Neural progenitor cell (in vitro differentiated cells): ENCODE data around the gene MACROD2. TPM values are rescaled to one million over a fixed set of nuclear protein-coding genes. Genes with fewer than 3 reads are reported as not detected.

Source experiments
- DNase-seq: peaks from one replicate; pipeline ENCODE4 v3.0.0-alpha.2; 2016; ENCODE audit warnings: low spot score
- H2AFZ ChIP-seq: fragments of 200-600 bp; sonication (generic); replicated peaks from 2 replicates; pipeline ENCODE4 v1.6.1; 2016; ENCODE audit warnings: antibody characterized with exemption
- H3F3A ChIP-seq: fragments of 200-600 bp; sonication (generic); 2 replicates; pipeline ENCODE4 v1.6.1; 2016; ENCODE audit warnings: antibody characterized with exemption, low read depth
- H3K27ac ChIP-seq: fragments of 200-600 bp; sonication (generic); 2 replicates; pipeline ENCODE4 v1.5.1; 2016; ENCODE audit warnings: mild to moderate bottlenecking
- H3K27me3 ChIP-seq: fragments of 200-600 bp; sonication (generic); 2 replicates; pipeline ENCODE4 v1.6.1; 2016; ENCODE audit warnings: mild to moderate bottlenecking, moderate library complexity
- H3K36me3 ChIP-seq: fragments of 200-600 bp; sonication (generic); 2 replicates; pipeline ENCODE4 v1.5.1; 2016
- H3K4me1 ChIP-seq: fragments of 200-600 bp; sonication (generic); 2 replicates; pipeline ENCODE4 v1.6.1; 2016; ENCODE audit warnings: mixed run types
- H3K4me2 ChIP-seq: fragments of 200-600 bp; sonication (generic); 2 replicates; pipeline ENCODE4 v1.6.1; 2016
- H3K4me3 ChIP-seq: fragments of 200-600 bp; sonication (generic); 2 replicates; pipeline ENCODE4 v1.5.1; 2016
- H3K79me2 ChIP-seq: fragments of 200-600 bp; sonication (generic); 2 replicates; pipeline ENCODE4 v1.6.1; 2016; ENCODE audit warnings: low read depth
- H3K9ac ChIP-seq: fragments of 200-600 bp; sonication (generic); 2 replicates; pipeline ENCODE4 v1.6.1; 2016
- H3K9me3 ChIP-seq: fragments of 200-600 bp; sonication (generic); 2 replicates; pipeline ENCODE4 v1.5.1; 2016; ENCODE audit warnings: low read depth
- H4K20me1 ChIP-seq: fragments of 200-600 bp; sonication (generic); 2 replicates; pipeline ENCODE4 v1.6.1; 2016; ENCODE audit warnings: low read depth
- H3K27ac Mint-ChIP-seq: 3 replicates; pipeline ENCODE4 v1.8.0; 2021; ENCODE audit warnings: mixed read lengths
- H3K27me3 Mint-ChIP-seq: 2 replicates; pipeline ENCODE4 v1.8.0; 2022; ENCODE audit warnings: low read depth, mild to moderate bottlenecking, inconsistent platforms, moderate library complexity, mixed read lengths; ENCODE audit not compliant: insufficient read depth
- H3K36me3 Mint-ChIP-seq: 3 replicates; pipeline ENCODE4 v1.8.0; 2021; ENCODE audit warnings: mixed read lengths
- H3K4me1 Mint-ChIP-seq: 3 replicates; pipeline ENCODE4 v1.8.0; 2021; ENCODE audit warnings: mixed read lengths
- H3K4me3 Mint-ChIP-seq: 3 replicates; pipeline ENCODE4 v1.8.0; 2021; ENCODE audit warnings: mild to moderate bottlenecking, moderate library complexity, mixed read lengths
- H3K9me3 Mint-ChIP-seq: 3 replicates; pipeline ENCODE4 v1.8.0; 2020; ENCODE audit warnings: mixed read lengths
- CTCF ChIP-seq: fragments of 200-600 bp; sonication (generic); IDR thresholded peaks from 2 replicates; pipeline ENCODE4 v1.5.1; 2017; ENCODE audit warnings: antibody characterized with exemption, mild to moderate bottlenecking
- EZH2 ChIP-seq: fragments of 200-600 bp; sonication (generic); IDR thresholded peaks from 2 replicates; pipeline ENCODE4 v1.6.1; 2017; ENCODE audit warnings: antibody characterized with exemption, mild to moderate bottlenecking, moderate library complexity
- EZH2phosphoT487 ChIP-seq: fragments of 200-600 bp; sonication (generic); IDR thresholded peaks from 2 replicates; pipeline ENCODE4 v1.6.1; 2017; ENCODE audit warnings: antibody characterized with exemption
- total RNA-seq: library from RNA; depleted of rRNA; stranded (reverse); fragments of >200 nt; gene quantifications from 2 replicates; pipeline ENCODE4 v1.2.3, GENCODE V29; 2015; ENCODE audit warnings: low replicate concordance

Gene MACROD2
- total RNA-seq, 1 donor from 2014 or later: 11.9 TPM

GRCh38 chr20:14956026-14956425 is 960.7 kb downstream of the MACROD2 start:
- peaks cover 10% of the 10 kb centered on the region for H3K27me3 Mint-ChIP-seq
- H3K79me2 ChIP-seq: no peaks in the 10 kb centered on the region
- H3K36me3 Mint-ChIP-seq: no peaks in the 10 kb centered on the region
- H3K27ac Mint-ChIP-seq: no peak overlapping the region
- H3K36me3 ChIP-seq: no peaks in the 10 kb centered on the region
- peaks cover 15% of the 10 kb centered on the region for H3K4me1 Mint-ChIP-seq
- no peak for TF ChIP-seq EZH2phosphoT487
- no peak for TF ChIP-seq CTCF
- no peak for TF ChIP-seq EZH2
- no peak overlapping the region for H3K4me2 ChIP-seq
- H3K4me1 ChIP-seq: peaks cover 20% of the 10 kb centered on the region
- no peak for DNase-seq
- no peaks in the 10 kb centered on the region for H3K27me3 ChIP-seq
- H4K20me1 ChIP-seq: no peaks in the 10 kb centered on the region
- H3K9me3 ChIP-seq: no peaks in the 10 kb centered on the region
- peaks cover 17% of the 10 kb centered on the region for H3F3A ChIP-seq
- H3K9ac ChIP-seq: no peak overlapping the region
- H2AFZ ChIP-seq: peak overlapping the region; percentile 97
- no peak overlapping the region for H3K27ac ChIP-seq
- H3K4me3 ChIP-seq: no peak overlapping the region
- H3K4me3 Mint-ChIP-seq: no peak overlapping the region
- peaks cover 2% of the 10 kb centered on the region for H3K9me3 Mint-ChIP-seq

DNA sequence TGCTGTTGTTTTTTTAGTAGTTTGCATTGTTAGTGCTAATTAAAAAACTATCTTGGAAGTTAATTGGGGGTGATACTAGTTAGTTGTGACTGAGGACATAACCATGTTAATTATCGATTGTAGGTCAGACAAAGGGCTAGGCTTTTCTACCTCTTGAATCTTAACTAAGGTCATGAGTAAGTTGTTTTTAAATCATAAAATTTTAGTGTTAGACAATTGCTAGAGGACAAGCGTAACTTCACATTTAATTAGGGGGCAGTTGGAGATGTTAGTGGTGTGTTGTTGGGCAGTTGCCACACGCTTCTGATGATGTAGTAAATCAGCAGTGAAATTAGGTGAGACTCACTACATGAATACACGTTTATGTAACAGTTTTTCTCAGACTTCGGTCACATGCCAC is 961.2 kb downstream of the MACROD2 start:
- TF ChIP-seq EZH2 (no peak), EZH2phosphoT487 (no peak), CTCF (no peak)
- Histone ChIP-seq H3K9ac (no peak overlapping the region), H3K9me3 (no peaks in the 10 kb centered on the region), H3K4me1 (peaks cover 20% of the 10 kb centered on the region), H3K27me3 (no peaks in the 10 kb centered on the region), H2AFZ (no peak overlapping the region), H3K79me2 (no peaks in the 10 kb centered on the region), H3F3A (peaks cover 17% of the 10 kb centered on the region), H4K20me1 (no peaks in the 10 kb centered on the region), H3K4me3 (no peak overlapping the region), H3K27ac (no peak overlapping the region), H3K4me2 (no peak overlapping the region), H3K36me3 (no peaks in the 10 kb centered on the region)
- peaks cover 10% of the 10 kb centered on the region for H3K27me3 Mint-ChIP-seq
- H3K9me3 Mint-ChIP-seq: peaks cover 2% of the 10 kb centered on the region
- peaks cover 15% of the 10 kb centered on the region for H3K4me1 Mint-ChIP-seq
- no peak for DNase-seq
- H3K4me3 Mint-ChIP-seq: no peak overlapping the region
- no peaks in the 10 kb centered on the region for H3K36me3 Mint-ChIP-seq
- H3K27ac Mint-ChIP-seq: no peak overlapping the region

DNA sequence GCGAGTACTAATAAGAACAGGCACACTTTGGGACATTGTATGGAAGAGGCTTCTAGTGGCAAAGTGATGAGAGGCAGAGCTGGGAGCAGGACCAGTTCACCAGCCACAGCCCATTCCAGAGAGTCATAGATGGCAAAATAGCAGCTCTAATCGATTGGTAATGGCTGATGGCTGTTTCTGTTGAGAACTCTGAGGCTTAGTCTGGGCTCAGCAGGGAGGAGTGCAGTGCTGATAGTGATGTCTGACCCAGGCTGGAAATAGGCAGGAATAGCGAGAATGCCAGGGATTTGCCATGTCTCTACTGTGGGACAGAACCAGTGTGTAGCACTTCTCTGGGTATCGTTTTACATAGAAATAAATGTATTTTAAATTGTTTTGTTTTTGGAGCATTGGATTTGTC is 962.1 kb downstream of the MACROD2 start:
- Histone ChIP-seq H3K27ac (no peak overlapping the region), H2AFZ (no peak overlapping the region), H3K36me3 (no peaks in the 10 kb centered on the region), H3K9me3 (no peaks in the 10 kb centered on the region), H3K4me1 (peaks cover 20% of the 10 kb centered on the region), H3K4me3 (no peak overlapping the region), H3F3A (peaks cover 17% of the 10 kb centered on the region), H3K27me3 (no peaks in the 10 kb centered on the region), H4K20me1 (no peaks in the 10 kb centered on the region), H3K79me2 (no peaks in the 10 kb centered on the region), H3K4me2 (no peak overlapping the region), H3K9ac (no peak overlapping the region)
- H3K36me3 Mint-ChIP-seq: no peaks in the 10 kb centered on the region
- H3K4me1 Mint-ChIP-seq: peaks cover 15% of the 10 kb centered on the region
- H3K4me3 Mint-ChIP-seq: no peak overlapping the region
- H3K9me3 Mint-ChIP-seq: peaks cover 2% of the 10 kb centered on the region
- peak; percentile 37 for DNase-seq
- peaks cover 10% of the 10 kb centered on the region for H3K27me3 Mint-ChIP-seq
- TF ChIP-seq EZH2phosphoT487 (no peak), EZH2 (no peak), CTCF (no peak)
- H3K27ac Mint-ChIP-seq: peak overlapping the region; percentile 64
